K562 (cell line): Measurements from ENCODE around the gene AACS. TPM values are rescaled to one million over a fixed set of nuclear protein-coding genes. Genes with fewer than 3 reads are reported as not detected.

Experiments used
- ATAC-seq: fragments of 200-7000 bp; cut with Tn5 transposase; 3 replicates; pipeline ENCODE4 v1.9.1; 2020; ENCODE audit warnings: moderate library complexity
- BruUV-seq: library from RNA; stranded (reverse); fragments of 400-500 nt; replicated peaks from 2 replicates; lab custom pipeline; 2021; lab: Mats Ljungman, UMichigan
- CTCF ChIA-PET: fragments of 300-600 bp; formaldehyde crosslinking; extraction: SDS; loops from one replicate; lab custom pipeline; 2021; ENCODE audit warnings: low intra/inter-chr PET ratio; lab: Yijun Ruan, JAX
- POLR2A ChIA-PET: fragments of 300-600, 350-650 bp; sonication (Branson Sonifier 250); formaldehyde crosslinking; extraction: SDS; loops from one replicate; lab custom pipeline; 2021; ENCODE audit warnings: antibody characterized with exemption, inconsistent platforms; lab: Yijun Ruan, JAX
- DNase-seq, 4 experiments: peaks; one replicate each; pipeline versions ENCODE4 v3.0.0 to v3.0.0-alpha.2; 2011 to 2018; ENCODE audit warnings: low spot score in 3 of 4, mixed read lengths in 3 of 4; ENCODE audit errors: extremely low read depth in 1 of 4
- FAIRE-seq: peaks from 2 replicates; lab custom pipeline; 2011; peaks lifted over from hg19 to GRCh38; lab: Jason Lieb, UNC
- H2AFZ ChIP-seq: 2 replicates; pipeline ENCODE4 v1.6.0; 2011; ENCODE audit warnings: low read depth, low read length, control low read depth, inconsistent platforms
- H3K27ac ChIP-seq: fragments of 200-600 bp; 3 replicates; pipeline ENCODE4 v1.8.0; 2011; ENCODE audit warnings: low read depth, mild to moderate bottlenecking, control low read depth, inconsistent platforms, low read length, moderate library complexity, mixed read lengths; ENCODE audit errors: extremely low read depth
- H3K27me3 ChIP-seq, 2 experiments: fragments of 300-600 bp in 1 of 2; 2 replicates in 1 of 2; 3 replicates in 1 of 2; pipeline versions ENCODE4 v1.6.0 to v1.8.0; 2011; ENCODE audit warnings: inconsistent platforms in 2 of 2, low read length in 2 of 2, mild to moderate bottlenecking in 1 of 2, mixed read lengths in 1 of 2, moderate library complexity in 1 of 2; ENCODE audit not compliant: control insufficient read depth in 2 of 2, insufficient read depth in 2 of 2
- H3K36me3 ChIP-seq: fragments of 300-600 bp; 3 replicates; pipeline ENCODE4 v1.8.0; 2011; ENCODE audit warnings: mild to moderate bottlenecking, low read length, inconsistent platforms; ENCODE audit not compliant: control insufficient read depth, insufficient read depth
- H3K4me1 ChIP-seq, 2 experiments: fragments of 200-600 bp in 1 of 2; replicated peaks in 1 of 2; 2 replicates in 1 of 2; 3 replicates in 1 of 2; pipeline versions ENCODE4 v1.5.1 to v1.8.0; 2011; ENCODE audit warnings: inconsistent platforms in 2 of 2, low read length in 2 of 2, mild to moderate bottlenecking in 1 of 2, mixed read lengths in 1 of 2, moderate library complexity in 1 of 2; ENCODE audit not compliant: control insufficient read depth in 2 of 2, insufficient read depth in 2 of 2
- H3K4me2 ChIP-seq: 2 replicates; pipeline ENCODE4 v1.6.1; 2011; ENCODE audit warnings: low read length, control low read depth, inconsistent platforms, mixed read lengths; ENCODE audit not compliant: insufficient read depth
- H3K4me3 ChIP-seq: fragments of 200-600 bp; sonication (generic), shearing (Covaris generic); 2 replicates; pipeline ENCODE4 v1.5.1; 2016; ENCODE audit warnings: control low read depth, inconsistent platforms
- H3K79me2 ChIP-seq: fragments of 200-600 bp; 3 replicates; pipeline ENCODE4 v1.8.0; 2011; ENCODE audit warnings: low read length, inconsistent platforms; ENCODE audit not compliant: control insufficient read depth, insufficient read depth
- H3K9ac ChIP-seq, 2 experiments: 2 replicates each; pipeline versions ENCODE4 v1.6.0 to v1.6.1; 2011; ENCODE audit warnings: low read depth in 2 of 2, low read length in 2 of 2, control low read depth in 1 of 2, inconsistent platforms in 1 of 2, mild to moderate bottlenecking in 1 of 2, mixed read lengths in 1 of 2; ENCODE audit not compliant: insufficient read depth in 1 of 2
- H3K9me1 ChIP-seq: one replicate; pipeline ENCODE4 v1.6.0; 2011; ENCODE audit warnings: inconsistent platforms, mild to moderate bottlenecking, low read length, moderate library complexity; ENCODE audit not compliant: control insufficient read depth, insufficient read depth
- H3K9me3 ChIP-seq: replicated peaks from 2 replicates; pipeline ENCODE4 v1.5.1; 2011; ENCODE audit warnings: low read depth, low read length, inconsistent platforms; ENCODE audit not compliant: control insufficient read depth, insufficient read depth
- H4K20me1 ChIP-seq: replicated peaks from 2 replicates; pipeline ENCODE4 v1.6.1; 2011; ENCODE audit warnings: low read length, inconsistent platforms, mixed read lengths; ENCODE audit not compliant: control insufficient read depth, insufficient read depth
- EHMT2 ChIP-seq: fragments of 450-650 bp; IDR thresholded peaks from 2 replicates; pipeline ENCODE4 v1.6.1; 2018; ENCODE audit warnings: antibody characterized with exemption
- GATAD2B ChIP-seq: fragments of 450-650 bp; IDR thresholded peaks from 2 replicates; pipeline ENCODE4 v1.6.1; 2017; ENCODE audit warnings: mild to moderate bottlenecking, borderline replicate concordance
- KLF16 ChIP-seq: IDR thresholded peaks from 2 replicates; pipeline ENCODE4 v1.6.1; 2016; ENCODE audit warnings: antibody characterized with exemption
- MCM7 ChIP-seq, 2 experiments: fragments of 450-650 bp; IDR thresholded peaks; 2 replicates each; pipeline ENCODE4 v1.6.1; 2016 to 2018
- SRF ChIP-seq, 2 experiments: fragments of 250-450, 450-650 bp in 1 of 2; sonication (Bioruptor Pico) in 1 of 2; sonication (generic) in 1 of 2; formaldehyde crosslinking; IDR thresholded peaks; 2 replicates each; pipeline versions ENCODE4 v1.5.0 to v1.5.1; 2020 to 2022; ENCODE audit warnings: mild to moderate bottlenecking in 1 of 2, missing genetic modification reagents in 1 of 2
- TBL1XR1 ChIP-seq, 2 experiments: IDR thresholded peaks; 2 replicates each; pipeline ENCODE4 v1.6.1; 2012; ENCODE audit warnings: improper control_type of control experiment in 2 of 2, low read length in 2 of 2, mild to moderate bottlenecking in 1 of 2
- WGBS: fragments of 100-300 bp; shearing (Covaris generic); methylation state at CpG from one replicate; pipeline ENCODE4 v1.1.6; 2016; ENCODE audit warnings: low coverage, mixed read lengths; ENCODE audit not compliant: insufficient coverage; ENCODE audit errors: missing lambda C conversion rate; 5-methylcytosine and 5-hydroxymethylcytosine counted together
- in situ Hi-C: fragments of 300-500 bp; cut with MboI; formaldehyde crosslinking; loops from 4 replicates; pipeline ENCODE4 v1.15.0; 2018; ENCODE audit warnings: inconsistent platforms, mixed read lengths
- intact Hi-C: fragments of 100-400 bp; cut with micrococcal nuclease; formaldehyde crosslinking; loops from 2 replicates; pipeline ENCODE4 v1.14.2; 2022
- polyA plus RNA-seq, 8 experiments: library from polyadenylated mRNA; depleted of rRNA in 4 of 8; stranded (reverse) in 5 of 8; unstranded in 3 of 8; fragments of >200 nt; fragmentation: Nextera tagmentation in 2 of 8; fragmentation: Illumina TruSeq in 1 of 8; extraction: Ambion mirVana in 2 of 8; extraction: Trizol in 1 of 8; gene quantifications; 2 replicates each; pipeline versions ENCODE4 v1.2.1 to v1.2.3, GENCODE V29; 2011 to 2014; ENCODE audit warnings: inconsistent platforms in 1 of 8, missing spikeins in 1 of 8
- total RNA-seq, 7 experiments: library from RNA; depleted of rRNA in 6 of 7; stranded (reverse); fragments of >200 nt in 6 of 7; fragmentation: Illumina TruSeq in 2 of 7; extraction: Trizol in 2 of 7; gene quantifications; 2 replicates each; pipeline versions ENCODE4 v1.2.1 to v1.2.3, GENCODE V29; 2011 to 2021; ENCODE audit warnings: low replicate concordance in 1 of 7
- TF ChIP-seq, protein P1 (sequence below): sonication (generic); formaldehyde crosslinking; IDR thresholded peaks from 2 replicates; pipeline ENCODE4 v1.5.0; 2020; ENCODE audit warnings: missing genetic modification reagents
- TF ChIP-seq, protein P2 (sequence below): fragments of 450-650 bp; IDR thresholded peaks from 2 replicates; pipeline ENCODE4 v1.6.1; 2016; ENCODE audit warnings: missing biosample characterization, missing genetic modification characterization
- TF ChIP-seq, protein P3 (sequence below): sonication (generic); formaldehyde crosslinking; IDR thresholded peaks from 2 replicates; pipeline ENCODE4 v1.8.1; 2023; ENCODE audit warnings: missing genetic modification reagents, mild to moderate bottlenecking, borderline replicate concordance
- TF ChIP-seq, protein P4 (sequence below): fragments of 450-650 bp; IDR thresholded peaks from 2 replicates; pipeline ENCODE4 v1.6.1; 2017; ENCODE audit warnings: mild to moderate bottlenecking, moderate library complexity
- TF ChIP-seq, protein P5 (sequence below): sonication (generic); formaldehyde crosslinking; IDR thresholded peaks from 2 replicates; pipeline ENCODE4 v1.9.0; 2022; ENCODE audit warnings: mild to moderate bottlenecking, missing genetic modification reagents

AACS gene
- total and polyA plus RNA-seq, 9 of the 15 experiments (the other 6 are each of a cell fraction or from before 2014, with no cell fraction given): 2.4 to 13.0 (median 6.0) TPM

DNA sequence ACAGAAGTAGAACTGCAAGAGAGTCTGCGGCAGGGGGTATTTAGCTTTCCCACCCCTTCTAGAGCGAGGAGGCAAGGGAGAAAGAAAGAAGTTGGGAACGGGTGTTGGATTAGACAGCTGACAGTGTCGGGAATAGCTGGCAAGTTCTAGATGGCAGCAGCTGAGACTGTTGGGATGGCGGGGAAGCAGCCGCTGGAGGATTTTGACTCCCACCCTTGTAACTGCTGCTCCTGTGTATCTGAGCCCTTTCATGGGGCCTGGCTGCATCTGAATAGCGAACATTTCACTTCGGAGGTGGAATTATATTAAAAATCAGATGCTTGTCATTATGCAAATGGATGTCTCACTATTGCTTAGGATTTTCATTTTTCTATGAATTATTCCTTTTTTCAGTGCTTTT is 104.6 kb downstream of the AACS start:
- Histone ChIP-seq H3K4me2 (no peak overlapping the region), H3K9me1 (no peaks in the 10 kb centered on the region), H3K79me2 (no peaks in the 10 kb centered on the region), H3K9ac (no peak overlapping the region), H3K36me3 (no peaks in the 10 kb centered on the region), H3K4me1 (no peaks in the 10 kb centered on the region), H4K20me1 (no peaks in the 10 kb centered on the region; the same call in 1 of the 2 replicates), H3K4me3 (no peak overlapping the region), H3K27ac (no peak overlapping the region), H3K9me3 (no peaks in the 10 kb centered on the region), H2AFZ (no peak overlapping the region), H3K27me3 (peaks cover 6 to 50% of the 10 kb centered on the region in 2 experiments; a peak in 3 of 5 replicates)
- FAIRE-seq (no peak), DNase-seq (no peak), ATAC-seq (no peak)
- TF ChIP-seq, protein P1, sequence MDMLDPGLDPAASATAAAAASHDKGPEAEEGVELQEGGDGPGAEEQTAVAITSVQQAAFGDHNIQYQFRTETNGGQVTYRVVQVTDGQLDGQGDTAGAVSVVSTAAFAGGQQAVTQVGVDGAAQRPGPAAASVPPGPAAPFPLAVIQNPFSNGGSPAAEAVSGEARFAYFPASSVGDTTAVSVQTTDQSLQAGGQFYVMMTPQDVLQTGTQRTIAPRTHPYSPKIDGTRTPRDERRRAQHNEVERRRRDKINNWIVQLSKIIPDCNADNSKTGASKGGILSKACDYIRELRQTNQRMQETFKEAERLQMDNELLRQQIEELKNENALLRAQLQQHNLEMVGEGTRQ (CRISPR knock-in tag): no peak
- TF ChIP-seq TBL1XR1 (IDR thresholded peaks at IDR 0.05; ENCODE audit: low read length in 2 of 2): no peak
- no peak for TF ChIP-seq SRF (CRISPR knock-in tag; IDR thresholded peaks at IDR 0.05)
- TF ChIP-seq GATAD2B: no peak
- no peak for TF ChIP-seq KLF16
- TF ChIP-seq, protein P2, sequence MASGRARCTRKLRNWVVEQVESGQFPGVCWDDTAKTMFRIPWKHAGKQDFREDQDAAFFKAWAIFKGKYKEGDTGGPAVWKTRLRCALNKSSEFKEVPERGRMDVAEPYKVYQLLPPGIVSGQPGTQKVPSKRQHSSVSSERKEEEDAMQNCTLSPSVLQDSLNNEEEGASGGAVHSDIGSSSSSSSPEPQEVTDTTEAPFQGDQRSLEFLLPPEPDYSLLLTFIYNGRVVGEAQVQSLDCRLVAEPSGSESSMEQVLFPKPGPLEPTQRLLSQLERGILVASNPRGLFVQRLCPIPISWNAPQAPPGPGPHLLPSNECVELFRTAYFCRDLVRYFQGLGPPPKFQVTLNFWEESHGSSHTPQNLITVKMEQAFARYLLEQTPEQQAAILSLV (tag): no peak
- TF ChIP-seq, protein P3, sequence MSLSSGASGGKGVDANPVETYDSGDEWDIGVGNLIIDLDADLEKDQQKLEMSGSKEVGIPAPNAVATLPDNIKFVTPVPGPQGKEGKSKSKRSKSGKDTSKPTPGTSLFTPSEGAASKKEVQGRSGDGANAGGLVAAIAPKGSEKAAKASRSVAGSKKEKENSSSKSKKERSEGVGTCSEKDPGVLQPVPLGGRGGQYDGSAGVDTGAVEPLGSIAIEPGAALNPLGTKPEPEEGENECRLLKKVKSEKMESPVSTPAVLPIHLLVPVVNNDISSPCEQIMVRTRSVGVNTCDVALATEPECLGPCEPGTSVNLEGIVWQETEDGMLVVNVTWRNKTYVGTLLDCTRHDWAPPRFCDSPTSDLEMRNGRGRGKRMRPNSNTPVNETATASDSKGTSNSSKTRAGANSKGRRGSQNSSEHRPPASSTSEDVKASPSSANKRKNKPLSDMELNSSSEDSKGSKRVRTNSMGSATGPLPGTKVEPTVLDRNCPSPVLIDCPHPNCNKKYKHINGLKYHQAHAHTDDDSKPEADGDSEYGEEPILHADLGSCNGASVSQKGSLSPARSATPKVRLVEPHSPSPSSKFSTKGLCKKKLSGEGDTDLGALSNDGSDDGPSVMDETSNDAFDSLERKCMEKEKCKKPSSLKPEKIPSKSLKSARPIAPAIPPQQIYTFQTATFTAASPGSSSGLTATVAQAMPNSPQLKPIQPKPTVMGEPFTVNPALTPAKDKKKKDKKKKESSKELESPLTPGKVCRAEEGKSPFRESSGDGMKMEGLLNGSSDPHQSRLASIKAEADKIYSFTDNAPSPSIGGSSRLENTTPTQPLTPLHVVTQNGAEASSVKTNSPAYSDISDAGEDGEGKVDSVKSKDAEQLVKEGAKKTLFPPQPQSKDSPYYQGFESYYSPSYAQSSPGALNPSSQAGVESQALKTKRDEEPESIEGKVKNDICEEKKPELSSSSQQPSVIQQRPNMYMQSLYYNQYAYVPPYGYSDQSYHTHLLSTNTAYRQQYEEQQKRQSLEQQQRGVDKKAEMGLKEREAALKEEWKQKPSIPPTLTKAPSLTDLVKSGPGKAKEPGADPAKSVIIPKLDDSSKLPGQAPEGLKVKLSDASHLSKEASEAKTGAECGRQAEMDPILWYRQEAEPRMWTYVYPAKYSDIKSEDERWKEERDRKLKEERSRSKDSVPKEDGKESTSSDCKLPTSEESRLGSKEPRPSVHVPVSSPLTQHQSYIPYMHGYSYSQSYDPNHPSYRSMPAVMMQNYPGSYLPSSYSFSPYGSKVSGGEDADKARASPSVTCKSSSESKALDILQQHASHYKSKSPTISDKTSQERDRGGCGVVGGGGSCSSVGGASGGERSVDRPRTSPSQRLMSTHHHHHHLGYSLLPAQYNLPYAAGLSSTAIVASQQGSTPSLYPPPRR (CRISPR knock-in tag): no peak
- TF ChIP-seq, protein P4, sequence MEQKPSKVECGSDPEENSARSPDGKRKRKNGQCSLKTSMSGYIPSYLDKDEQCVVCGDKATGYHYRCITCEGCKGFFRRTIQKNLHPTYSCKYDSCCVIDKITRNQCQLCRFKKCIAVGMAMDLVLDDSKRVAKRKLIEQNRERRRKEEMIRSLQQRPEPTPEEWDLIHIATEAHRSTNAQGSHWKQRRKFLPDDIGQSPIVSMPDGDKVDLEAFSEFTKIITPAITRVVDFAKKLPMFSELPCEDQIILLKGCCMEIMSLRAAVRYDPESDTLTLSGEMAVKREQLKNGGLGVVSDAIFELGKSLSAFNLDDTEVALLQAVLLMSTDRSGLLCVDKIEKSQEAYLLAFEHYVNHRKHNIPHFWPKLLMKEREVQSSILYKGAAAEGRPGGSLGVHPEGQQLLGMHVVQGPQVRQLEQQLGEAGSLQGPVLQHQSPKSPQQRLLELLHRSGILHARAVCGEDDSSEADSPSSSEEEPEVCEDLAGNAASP: no peak
- TF ChIP-seq, protein P5, sequence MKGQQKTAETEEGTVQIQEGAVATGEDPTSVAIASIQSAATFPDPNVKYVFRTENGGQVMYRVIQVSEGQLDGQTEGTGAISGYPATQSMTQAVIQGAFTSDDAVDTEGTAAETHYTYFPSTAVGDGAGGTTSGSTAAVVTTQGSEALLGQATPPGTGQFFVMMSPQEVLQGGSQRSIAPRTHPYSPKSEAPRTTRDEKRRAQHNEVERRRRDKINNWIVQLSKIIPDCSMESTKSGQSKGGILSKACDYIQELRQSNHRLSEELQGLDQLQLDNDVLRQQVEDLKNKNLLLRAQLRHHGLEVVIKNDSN: no peak
- no peak for TF ChIP-seq MCM7 (IDR thresholded peaks at IDR 0.05)
- TF ChIP-seq EHMT2: no peak
- CTCF ChIA-PET: no interaction called here
- POLR2A ChIA-PET: no interaction called here
- WGBS: 1% methylated on average over 8 of the region's 8 CpGs
- BruUV-seq: no TSS peak
- intact Hi-C loops: no loop called here
- in situ Hi-C loops: no loop called here
